ENCODE results near the gene CTNNBL1.

- TF ChIP-seq, protein P1, sequence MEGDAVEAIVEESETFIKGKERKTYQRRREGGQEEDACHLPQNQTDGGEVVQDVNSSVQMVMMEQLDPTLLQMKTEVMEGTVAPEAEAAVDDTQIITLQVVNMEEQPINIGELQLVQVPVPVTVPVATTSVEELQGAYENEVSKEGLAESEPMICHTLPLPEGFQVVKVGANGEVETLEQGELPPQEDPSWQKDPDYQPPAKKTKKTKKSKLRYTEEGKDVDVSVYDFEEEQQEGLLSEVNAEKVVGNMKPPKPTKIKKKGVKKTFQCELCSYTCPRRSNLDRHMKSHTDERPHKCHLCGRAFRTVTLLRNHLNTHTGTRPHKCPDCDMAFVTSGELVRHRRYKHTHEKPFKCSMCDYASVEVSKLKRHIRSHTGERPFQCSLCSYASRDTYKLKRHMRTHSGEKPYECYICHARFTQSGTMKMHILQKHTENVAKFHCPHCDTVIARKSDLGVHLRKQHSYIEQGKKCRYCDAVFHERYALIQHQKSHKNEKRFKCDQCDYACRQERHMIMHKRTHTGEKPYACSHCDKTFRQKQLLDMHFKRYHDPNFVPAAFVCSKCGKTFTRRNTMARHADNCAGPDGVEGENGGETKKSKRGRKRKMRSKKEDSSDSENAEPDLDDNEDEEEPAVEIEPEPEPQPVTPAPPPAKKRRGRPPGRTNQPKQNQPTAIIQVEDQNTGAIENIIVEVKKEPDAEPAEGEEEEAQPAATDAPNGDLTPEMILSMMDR (IDR thresholded peaks at IDR 0.05 in 2 of 3, conservative IDR thresholded peaks at IDR 0.05 in 1 of 3; ENCODE audit: borderline replicate concordance in 1 of 3, insufficient read depth in 1 of 3, low read depth in 2 of 3, low read length in 2 of 3), result no peak
- TF ChIP-seq EGR1 (IDR thresholded peaks at IDR 0.05; ENCODE audit: low read depth) (no peak), ELF1 (IDR thresholded peaks at IDR 0.05; ENCODE audit: borderline replicate concordance, low read depth) (no peak), POLR2AphosphoS5 (IDR thresholded peaks at IDR 0.05; ENCODE audit: low read depth, low read length) (no peak), POLR2A (IDR thresholded peaks at IDR 0.05; ENCODE audit: borderline replicate concordance, extremely low read depth, insufficient read depth, insufficient read length) (no peak)
These were observed 221.0 kb downstream of the CTNNBL1 start for GRCh38 chr20:37914672-37915433.

Measured in HCT116 (cell line).